GM13977 (cell line): ENCODE measurements around the gene RTKN2.

Source experiments
- DNase-seq: peaks from one replicate; pipeline ENCODE4 v3.0.0; 2012; ENCODE audit warnings: low spot score
- in situ Hi-C: fragments of 300-500 bp; cut with MboI; formaldehyde crosslinking; loops from one replicate; pipeline ENCODE4 v1.12.0; 2022; ENCODE audit warnings: low sequenced_read_pairs, low pct_unique_long_range_greater_than_20kb, mixed read lengths, inconsistent platforms; ENCODE audit not compliant: unreplicated experiment
- TF ChIP-seq, protein P1 (sequence below): IDR thresholded peaks from 2 replicates; pipeline ENCODE4 v1.5.1; 2012; ENCODE audit warnings: mild to moderate bottlenecking, control low read depth; ENCODE audit not compliant: insufficient read depth; ENCODE audit errors: extremely low read depth, missing control alignments

RTKN2 gene

DNA sequence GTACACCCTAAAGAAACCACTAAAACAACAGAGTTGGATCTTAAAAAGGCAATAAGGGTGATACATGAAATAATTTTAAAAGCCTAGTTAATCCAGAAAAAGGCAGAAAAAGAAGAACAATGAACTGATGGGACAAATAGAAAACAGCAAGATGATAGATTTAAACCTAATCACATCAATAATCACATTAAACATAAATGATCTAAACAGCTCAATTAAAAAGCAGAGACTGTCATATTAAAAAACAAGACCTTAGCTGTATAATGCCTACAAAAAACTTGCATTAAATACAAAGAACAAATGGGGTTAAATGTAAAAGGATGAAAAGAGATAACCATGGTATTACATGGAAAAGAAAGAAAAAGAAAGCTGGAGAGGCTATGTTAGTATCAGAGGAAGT, 96.2 kb downstream of the RTKN2 start:
- TF ChIP-seq, protein P1, sequence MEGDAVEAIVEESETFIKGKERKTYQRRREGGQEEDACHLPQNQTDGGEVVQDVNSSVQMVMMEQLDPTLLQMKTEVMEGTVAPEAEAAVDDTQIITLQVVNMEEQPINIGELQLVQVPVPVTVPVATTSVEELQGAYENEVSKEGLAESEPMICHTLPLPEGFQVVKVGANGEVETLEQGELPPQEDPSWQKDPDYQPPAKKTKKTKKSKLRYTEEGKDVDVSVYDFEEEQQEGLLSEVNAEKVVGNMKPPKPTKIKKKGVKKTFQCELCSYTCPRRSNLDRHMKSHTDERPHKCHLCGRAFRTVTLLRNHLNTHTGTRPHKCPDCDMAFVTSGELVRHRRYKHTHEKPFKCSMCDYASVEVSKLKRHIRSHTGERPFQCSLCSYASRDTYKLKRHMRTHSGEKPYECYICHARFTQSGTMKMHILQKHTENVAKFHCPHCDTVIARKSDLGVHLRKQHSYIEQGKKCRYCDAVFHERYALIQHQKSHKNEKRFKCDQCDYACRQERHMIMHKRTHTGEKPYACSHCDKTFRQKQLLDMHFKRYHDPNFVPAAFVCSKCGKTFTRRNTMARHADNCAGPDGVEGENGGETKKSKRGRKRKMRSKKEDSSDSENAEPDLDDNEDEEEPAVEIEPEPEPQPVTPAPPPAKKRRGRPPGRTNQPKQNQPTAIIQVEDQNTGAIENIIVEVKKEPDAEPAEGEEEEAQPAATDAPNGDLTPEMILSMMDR = no peak
- DNase-seq = no peak
- in situ Hi-C loops = no loop called here

DNA sequence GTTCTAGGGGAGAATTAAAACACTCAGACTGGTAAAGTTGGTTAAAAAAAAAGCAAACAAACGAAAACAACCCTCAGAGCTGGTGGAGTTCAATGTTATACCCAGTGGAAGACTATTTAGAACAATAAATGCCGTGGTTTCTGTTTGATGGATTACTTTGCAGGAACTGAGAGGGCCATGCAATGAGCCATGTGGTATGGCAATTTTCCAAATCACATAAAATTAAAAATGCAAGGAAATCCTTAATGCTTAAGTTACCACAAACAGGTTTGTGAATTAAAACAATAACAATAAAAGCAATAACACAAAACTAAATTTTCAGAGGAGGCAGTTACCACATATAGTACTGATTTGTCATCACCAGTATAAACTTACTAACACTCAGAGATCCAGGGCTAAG, 96.9 kb downstream of the RTKN2 start:
- in situ Hi-C loops = no loop called here
- DNase-seq = no peak
- TF ChIP-seq, protein P1 = no peak

DNA sequence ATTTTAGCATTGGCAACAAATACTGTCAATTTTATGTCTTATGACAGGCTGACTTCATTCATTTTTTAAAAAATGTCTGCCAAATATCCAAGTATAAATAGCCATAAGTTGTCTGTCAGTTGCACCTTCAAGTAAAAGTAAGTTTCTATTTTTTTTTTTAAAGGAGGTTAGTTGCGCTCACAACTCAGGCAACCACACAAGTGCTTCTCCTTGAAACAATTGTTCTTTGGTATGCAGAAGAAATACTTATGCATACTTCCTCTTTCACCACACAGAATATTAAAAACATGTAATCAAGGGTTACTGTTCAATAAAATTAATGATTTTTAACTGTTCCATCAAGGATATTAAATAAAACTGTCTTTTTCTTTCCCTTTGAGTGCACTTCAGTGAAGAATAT, 97.9 kb downstream of the RTKN2 start:
- in situ Hi-C loops = no loop called here
- no peak for DNase-seq
- TF ChIP-seq, protein P1 = no peak

DNA sequence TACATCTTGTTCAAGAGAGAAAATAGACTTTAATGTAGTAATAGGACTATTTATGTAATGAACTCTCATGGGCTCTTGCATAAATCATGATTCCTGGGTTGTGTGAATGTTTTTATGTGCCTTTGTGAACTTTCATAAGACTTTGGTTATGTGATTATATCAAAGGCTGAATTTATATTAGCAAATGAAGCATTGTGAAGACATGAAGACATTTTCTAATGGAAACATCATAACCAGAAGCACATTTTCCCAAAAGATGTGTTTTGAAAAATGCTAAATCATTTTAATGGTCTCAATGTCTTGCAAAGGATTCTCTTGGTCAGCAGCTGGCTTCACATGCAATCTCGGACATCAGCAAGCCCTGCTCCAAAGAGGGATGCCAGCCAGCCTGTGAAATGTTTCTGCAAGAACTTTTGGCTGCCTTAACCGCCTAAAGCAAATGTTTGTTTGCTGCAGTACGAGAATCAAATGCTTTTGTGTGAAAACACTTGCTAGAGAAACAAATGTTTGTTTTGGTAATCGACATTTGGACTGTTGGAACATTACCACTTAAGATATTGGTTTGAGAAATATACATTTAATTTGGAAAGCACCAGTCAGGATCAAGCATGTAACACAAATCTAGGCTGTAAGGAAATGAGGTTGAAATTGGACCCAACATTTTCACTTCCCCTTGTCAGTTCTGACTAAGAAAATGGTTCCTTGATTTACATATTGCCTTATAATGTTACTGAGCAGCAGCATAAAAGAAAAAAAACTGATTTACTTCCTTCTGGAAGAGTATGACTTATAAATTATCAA, 102.1 kb downstream of the RTKN2 start:
- DNase-seq = peak; percentile 44
- TF ChIP-seq, protein P1 = no peak
- in situ Hi-C loops = no loop called here

DNA sequence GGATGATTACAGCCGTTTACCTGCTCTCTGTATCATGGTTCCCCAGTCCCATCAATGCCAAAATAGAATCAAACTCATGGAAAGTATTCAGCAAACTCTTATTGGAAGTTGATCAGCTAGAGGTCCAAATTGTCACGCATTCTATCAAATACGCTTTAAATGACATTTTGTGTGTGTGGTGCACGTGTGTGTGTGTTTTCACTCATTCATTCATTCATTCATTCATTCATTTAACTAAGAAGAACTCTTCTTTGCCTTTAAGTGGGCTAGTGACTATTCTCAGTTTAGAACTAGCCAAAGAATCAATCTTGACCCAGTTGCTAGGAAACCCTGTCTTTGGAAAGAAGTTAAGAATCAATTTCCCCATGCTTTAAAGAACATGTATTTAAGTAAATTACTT, 102.8 kb downstream of the RTKN2 start:
- no peak for DNase-seq
- TF ChIP-seq, protein P1 = no peak
- in situ Hi-C loops = no loop called here

DNA sequence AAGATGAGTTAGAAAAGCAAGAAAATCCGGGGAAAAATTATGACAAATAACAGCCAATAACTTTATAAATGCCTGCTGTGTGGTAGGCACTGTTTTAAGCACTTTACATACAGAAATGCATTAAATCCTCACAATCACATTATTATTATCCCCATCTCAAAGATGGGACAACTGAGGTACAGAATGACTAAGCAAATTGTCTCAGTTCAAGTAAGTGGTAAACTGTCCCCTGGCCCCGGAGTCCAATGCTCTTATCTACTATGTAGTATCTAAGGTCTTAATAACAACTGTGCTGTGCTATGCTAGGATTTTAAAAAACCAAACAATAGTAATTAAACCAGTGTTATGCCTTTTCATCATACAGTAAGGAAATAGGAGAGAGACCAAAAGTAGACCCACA, 105.6 kb downstream of the RTKN2 start:
- TF ChIP-seq, protein P1 = no peak
- in situ Hi-C loops = no loop called here
- DNase-seq = no peak
